ENCODE measurements around the gene CNPY1.

- TF ChIP-seq CTCF (conservative IDR thresholded peaks at IDR 0.05): no peak
- no peak for TF ChIP-seq ZFX (IDR thresholded peaks at IDR 0.05)
Measured at GRCh38 chr7:155464948-155465739, 81.2 kb downstream of the CNPY1 start.

All from C4-2B (cell line).